K562 (cell line): ENCODE results near the gene SCFD2. TPM values are rescaled to one million over a fixed set of nuclear protein-coding genes. Genes with fewer than 3 reads are reported as not detected.

Experiments
- ATAC-seq: fragments of 200-7000 bp; cut with Tn5 transposase; 3 replicates; pipeline ENCODE4 v1.9.1; 2020; ENCODE audit warnings: moderate library complexity
- BruUV-seq: library from RNA; stranded (reverse); fragments of 400-500 nt; replicated peaks from 2 replicates; lab custom pipeline; 2021; lab: Mats Ljungman, UMichigan
- CTCF ChIA-PET: fragments of 300-600 bp; formaldehyde crosslinking; extraction: SDS; loops from one replicate; lab custom pipeline; 2021; ENCODE audit warnings: low intra/inter-chr PET ratio; lab: Yijun Ruan, JAX
- POLR2A ChIA-PET: fragments of 300-600, 350-650 bp; sonication (Branson Sonifier 250); formaldehyde crosslinking; extraction: SDS; loops from one replicate; lab custom pipeline; 2021; ENCODE audit warnings: antibody characterized with exemption, inconsistent platforms; lab: Yijun Ruan, JAX
- DNase-seq, 4 experiments: peaks; one replicate each; pipeline versions ENCODE4 v3.0.0 to v3.0.0-alpha.2; 2011 to 2018; ENCODE audit warnings: low spot score in 3 of 4, mixed read lengths in 3 of 4; ENCODE audit errors: extremely low read depth in 1 of 4
- FAIRE-seq: peaks from 2 replicates; lab custom pipeline; 2011; peaks lifted over from hg19 to GRCh38; lab: Jason Lieb, UNC
- H2AFZ ChIP-seq: 2 replicates; pipeline ENCODE4 v1.6.0; 2011; ENCODE audit warnings: low read depth, low read length, control low read depth, inconsistent platforms
- H3K27ac ChIP-seq: fragments of 200-600 bp; 3 replicates; pipeline ENCODE4 v1.8.0; 2011; ENCODE audit warnings: low read depth, mild to moderate bottlenecking, control low read depth, inconsistent platforms, low read length, moderate library complexity, mixed read lengths; ENCODE audit errors: extremely low read depth
- H3K27me3 ChIP-seq, 2 experiments: fragments of 300-600 bp in 1 of 2; 2 replicates in 1 of 2; 3 replicates in 1 of 2; pipeline versions ENCODE4 v1.6.0 to v1.8.0; 2011; ENCODE audit warnings: inconsistent platforms in 2 of 2, low read length in 2 of 2, mild to moderate bottlenecking in 1 of 2, mixed read lengths in 1 of 2, moderate library complexity in 1 of 2; ENCODE audit not compliant: control insufficient read depth in 2 of 2, insufficient read depth in 2 of 2
- H3K36me3 ChIP-seq: fragments of 300-600 bp; 3 replicates; pipeline ENCODE4 v1.8.0; 2011; ENCODE audit warnings: mild to moderate bottlenecking, low read length, inconsistent platforms; ENCODE audit not compliant: control insufficient read depth, insufficient read depth
- H3K4me1 ChIP-seq, 2 experiments: fragments of 200-600 bp in 1 of 2; replicated peaks in 1 of 2; 2 replicates in 1 of 2; 3 replicates in 1 of 2; pipeline versions ENCODE4 v1.5.1 to v1.8.0; 2011; ENCODE audit warnings: inconsistent platforms in 2 of 2, low read length in 2 of 2, mild to moderate bottlenecking in 1 of 2, mixed read lengths in 1 of 2, moderate library complexity in 1 of 2; ENCODE audit not compliant: control insufficient read depth in 2 of 2, insufficient read depth in 2 of 2
- H3K4me2 ChIP-seq: 2 replicates; pipeline ENCODE4 v1.6.1; 2011; ENCODE audit warnings: low read length, control low read depth, inconsistent platforms, mixed read lengths; ENCODE audit not compliant: insufficient read depth
- H3K4me3 ChIP-seq: fragments of 200-600 bp; sonication (generic), shearing (Covaris generic); 2 replicates; pipeline ENCODE4 v1.5.1; 2016; ENCODE audit warnings: control low read depth, inconsistent platforms
- H3K79me2 ChIP-seq: fragments of 200-600 bp; 3 replicates; pipeline ENCODE4 v1.8.0; 2011; ENCODE audit warnings: low read length, inconsistent platforms; ENCODE audit not compliant: control insufficient read depth, insufficient read depth
- H3K9ac ChIP-seq, 2 experiments: 2 replicates each; pipeline versions ENCODE4 v1.6.0 to v1.6.1; 2011; ENCODE audit warnings: low read depth in 2 of 2, low read length in 2 of 2, control low read depth in 1 of 2, inconsistent platforms in 1 of 2, mild to moderate bottlenecking in 1 of 2, mixed read lengths in 1 of 2; ENCODE audit not compliant: insufficient read depth in 1 of 2
- H3K9me1 ChIP-seq: one replicate; pipeline ENCODE4 v1.6.0; 2011; ENCODE audit warnings: inconsistent platforms, mild to moderate bottlenecking, low read length, moderate library complexity; ENCODE audit not compliant: control insufficient read depth, insufficient read depth
- H3K9me3 ChIP-seq: replicated peaks from 2 replicates; pipeline ENCODE4 v1.5.1; 2011; ENCODE audit warnings: low read depth, low read length, inconsistent platforms; ENCODE audit not compliant: control insufficient read depth, insufficient read depth
- H4K20me1 ChIP-seq: replicated peaks from 2 replicates; pipeline ENCODE4 v1.6.1; 2011; ENCODE audit warnings: low read length, inconsistent platforms, mixed read lengths; ENCODE audit not compliant: control insufficient read depth, insufficient read depth
- CREB3L1 ChIP-seq: fragments of 450-650 bp; IDR thresholded peaks from 2 replicates; pipeline ENCODE4 v1.6.1; 2014; ENCODE audit warnings: low read depth, mild to moderate bottlenecking, moderate library complexity, borderline replicate concordance
- CTBP1 ChIP-seq: fragments of 450-650 bp; IDR thresholded peaks from 2 replicates; pipeline ENCODE4 v1.6.1; 2016; ENCODE audit warnings: borderline replicate concordance
- DPF2 ChIP-seq: fragments of 450-650 bp; IDR thresholded peaks from 2 replicates; pipeline ENCODE4 v1.6.1; 2016
- HMGXB4 ChIP-seq: sonication (generic); formaldehyde crosslinking; IDR thresholded peaks from 2 replicates; pipeline ENCODE4 v1.8.1; 2023; ENCODE audit warnings: mild to moderate bottlenecking, missing genetic modification reagents
- KHSRP ChIP-seq: fragments of 450-650 bp; IDR thresholded peaks from 2 replicates; pipeline ENCODE4 v1.6.1; 2017
- NCOA2 ChIP-seq, 2 experiments: fragments of 450-650 bp; IDR thresholded peaks; 2 replicates each; pipeline ENCODE4 v1.6.1; 2018; ENCODE audit warnings: mild to moderate bottlenecking in 2 of 2, moderate library complexity in 1 of 2; ENCODE audit not compliant: partially characterized antibody in 2 of 2
- NFIC ChIP-seq: fragments of 450-650 bp; IDR thresholded peaks from 2 replicates; pipeline ENCODE4 v1.6.1; 2017; ENCODE audit warnings: mild to moderate bottlenecking, inconsistent platforms
- RBM15 ChIP-seq: fragments of 200-400 bp; formaldehyde crosslinking; IDR thresholded peaks from 2 replicates; pipeline ENCODE4 v1.6.1; 2018; ENCODE audit warnings: mild to moderate bottlenecking, low read length, moderate library complexity; ENCODE audit not compliant: insufficient read depth
- RFX1 ChIP-seq: fragments of 450-650 bp; IDR thresholded peaks from 2 replicates; pipeline ENCODE4 v1.6.1; 2016; ENCODE audit warnings: mild to moderate bottlenecking, moderate library complexity
- SMARCE1 ChIP-seq: fragments of 450-650 bp; IDR thresholded peaks from 2 replicates; pipeline ENCODE4 v1.7.1; 2016; ENCODE audit warnings: mild to moderate bottlenecking
- SRSF1 ChIP-seq: fragments of 200-400 bp; formaldehyde crosslinking; IDR thresholded peaks from 2 replicates; pipeline ENCODE4 v1.6.1; 2017; ENCODE audit warnings: mild to moderate bottlenecking, low read depth, low read length, moderate library complexity
- XRCC4 ChIP-seq: IDR thresholded peaks from one replicate; pipeline ENCODE4 v1.6.1; 2011; ENCODE audit not compliant: insufficient read depth, insufficient read length; ENCODE audit errors: extremely low read depth
- ZNF239 ChIP-seq: fragments of 250-450 bp; sonication (Bioruptor Pico); IDR thresholded peaks from 2 replicates; pipeline ENCODE4 v1.4.0; 2020; ENCODE audit warnings: mild to moderate bottlenecking
- ZNF76 ChIP-seq: fragments of 250-450 bp; sonication (Bioruptor Pico); IDR thresholded peaks from 2 replicates; pipeline ENCODE4 v1.4.0; 2020; ENCODE audit warnings: mild to moderate bottlenecking, moderate library complexity, borderline replicate concordance
- WGBS: fragments of 100-300 bp; shearing (Covaris generic); methylation state at CpG from one replicate; pipeline ENCODE4 v1.1.6; 2016; ENCODE audit warnings: low coverage, mixed read lengths; ENCODE audit not compliant: insufficient coverage; ENCODE audit errors: missing lambda C conversion rate; 5-methylcytosine and 5-hydroxymethylcytosine counted together
- in situ Hi-C: fragments of 300-500 bp; cut with MboI; formaldehyde crosslinking; loops from 4 replicates; pipeline ENCODE4 v1.15.0; 2018; ENCODE audit warnings: inconsistent platforms, mixed read lengths
- intact Hi-C: fragments of 100-400 bp; cut with micrococcal nuclease; formaldehyde crosslinking; loops from 2 replicates; pipeline ENCODE4 v1.14.2; 2022
- polyA plus RNA-seq, 8 experiments: library from polyadenylated mRNA; depleted of rRNA in 4 of 8; stranded (reverse) in 5 of 8; unstranded in 3 of 8; fragments of >200 nt; fragmentation: Nextera tagmentation in 2 of 8; fragmentation: Illumina TruSeq in 1 of 8; extraction: Ambion mirVana in 2 of 8; extraction: Trizol in 1 of 8; gene quantifications; 2 replicates each; pipeline versions ENCODE4 v1.2.1 to v1.2.3, GENCODE V29; 2011 to 2014; ENCODE audit warnings: inconsistent platforms in 1 of 8, missing spikeins in 1 of 8
- total RNA-seq, 7 experiments: library from RNA; depleted of rRNA in 6 of 7; stranded (reverse); fragments of >200 nt in 6 of 7; fragmentation: Illumina TruSeq in 2 of 7; extraction: Trizol in 2 of 7; gene quantifications; 2 replicates each; pipeline versions ENCODE4 v1.2.1 to v1.2.3, GENCODE V29; 2011 to 2021; ENCODE audit warnings: low replicate concordance in 1 of 7
- TF ChIP-seq, protein P1 (sequence below): sonication (generic); formaldehyde crosslinking; IDR thresholded peaks from 2 replicates; pipeline ENCODE4 v1.8.0; 2023; ENCODE audit warnings: mild to moderate bottlenecking, missing genetic modification reagents

The SCFD2 gene
- total and polyA plus RNA-seq, 9 of the 15 experiments (the other 6 are each of a cell fraction or from before 2014, with no cell fraction given) = 5.7 to 30.3 (median 22.8) TPM

DNA sequence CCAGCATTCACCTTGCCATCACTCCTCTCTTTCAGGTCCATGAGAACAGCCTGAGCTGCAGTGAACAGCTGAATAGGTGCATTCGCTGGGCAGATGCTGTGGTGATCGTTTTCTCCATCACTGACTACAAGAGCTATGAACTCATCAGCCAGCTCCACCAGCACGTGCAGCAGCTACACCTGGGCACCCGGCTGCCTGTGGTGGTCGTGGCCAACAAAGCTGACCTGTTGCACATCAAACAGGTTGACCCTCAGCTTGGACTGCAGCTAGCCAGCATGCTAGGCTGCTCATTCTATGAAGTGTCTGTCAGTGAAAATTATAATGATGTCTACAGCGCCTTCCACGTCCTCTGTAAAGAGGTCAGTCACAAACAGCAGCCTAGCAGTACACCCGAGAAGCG, 500.6 kb downstream of the SCFD2 start (continued):
- TF ChIP-seq, protein P1, sequence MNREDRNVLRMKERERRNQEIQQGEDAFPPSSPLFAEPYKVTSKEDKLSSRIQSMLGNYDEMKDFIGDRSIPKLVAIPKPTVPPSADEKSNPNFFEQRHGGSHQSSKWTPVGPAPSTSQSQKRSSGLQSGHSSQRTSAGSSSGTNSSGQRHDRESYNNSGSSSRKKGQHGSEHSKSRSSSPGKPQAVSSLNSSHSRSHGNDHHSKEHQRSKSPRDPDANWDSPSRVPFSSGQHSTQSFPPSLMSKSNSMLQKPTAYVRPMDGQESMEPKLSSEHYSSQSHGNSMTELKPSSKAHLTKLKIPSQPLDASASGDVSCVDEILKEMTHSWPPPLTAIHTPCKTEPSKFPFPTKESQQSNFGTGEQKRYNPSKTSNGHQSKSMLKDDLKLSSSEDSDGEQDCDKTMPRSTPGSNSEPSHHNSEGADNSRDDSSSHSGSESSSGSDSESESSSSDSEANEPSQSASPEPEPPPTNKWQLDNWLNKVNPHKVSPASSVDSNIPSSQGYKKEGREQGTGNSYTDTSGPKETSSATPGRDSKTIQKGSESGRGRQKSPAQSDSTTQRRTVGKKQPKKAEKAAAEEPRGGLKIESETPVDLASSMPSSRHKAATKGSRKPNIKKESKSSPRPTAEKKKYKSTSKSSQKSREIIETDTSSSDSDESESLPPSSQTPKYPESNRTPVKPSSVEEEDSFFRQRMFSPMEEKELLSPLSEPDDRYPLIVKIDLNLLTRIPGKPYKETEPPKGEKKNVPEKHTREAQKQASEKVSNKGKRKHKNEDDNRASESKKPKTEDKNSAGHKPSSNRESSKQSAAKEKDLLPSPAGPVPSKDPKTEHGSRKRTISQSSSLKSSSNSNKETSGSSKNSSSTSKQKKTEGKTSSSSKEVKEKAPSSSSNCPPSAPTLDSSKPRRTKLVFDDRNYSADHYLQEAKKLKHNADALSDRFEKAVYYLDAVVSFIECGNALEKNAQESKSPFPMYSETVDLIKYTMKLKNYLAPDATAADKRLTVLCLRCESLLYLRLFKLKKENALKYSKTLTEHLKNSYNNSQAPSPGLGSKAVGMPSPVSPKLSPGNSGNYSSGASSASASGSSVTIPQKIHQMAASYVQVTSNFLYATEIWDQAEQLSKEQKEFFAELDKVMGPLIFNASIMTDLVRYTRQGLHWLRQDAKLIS (CRISPR knock-in tag) = no peak
- TF ChIP-seq CTBP1 (no peak), KHSRP (no peak), NCOA2 (IDR thresholded peaks at IDR 0.05; ENCODE audit: partially characterized antibody in 2 of 2) (no peak)

GRCh38 chr4:52864793-52865192, 501.1 kb downstream of the SCFD2 start:
- no peaks in the 10 kb centered on the region for H3K79me2 ChIP-seq
- H3K4me1 ChIP-seq = peaks cover 6 to 23% of the 10 kb centered on the region in 2 experiments; a peak in 4 of 5 replicates
- BruUV-seq = no TSS peak
- WGBS = 43% methylated on average over 4 of the region's 5 CpGs
- CTCF ChIA-PET = no interaction called here
- intact Hi-C loops (loop anchor here (5.0 kb wide), 1 partner anchor 152 kb away; no protein-coding TSS in a partner anchor), in situ Hi-C loops (no loop called here)
- no peaks in the 10 kb centered on the region for H3K9me1 ChIP-seq
- peaks cover 2 to 6% of the 10 kb centered on the region in 2 experiments; a peak in 3 of 5 replicates for H3K27me3 ChIP-seq
- FAIRE-seq = no peak
- H3K9me3 ChIP-seq = no peaks in the 10 kb centered on the region
- no peaks in the 10 kb centered on the region; the same call in 2 of the 3 replicates for H3K36me3 ChIP-seq
- DNase-seq = no peak
- H3K27ac ChIP-seq = no peak overlapping the region
- no peak for ATAC-seq
- H3K9ac ChIP-seq = no peak overlapping the region
- no peak overlapping the region for H3K4me2 ChIP-seq
- POLR2A ChIA-PET = interaction anchor here (0.7 to 1.3 kb wide), 3 partner anchors 16 to 272 kb away, joined by 3 to 5 read pairs (median 3); no protein-coding TSS in a partner anchor
- no peak overlapping the region for H3K4me3 ChIP-seq
- H4K20me1 ChIP-seq = no peaks in the 10 kb centered on the region
- no peak overlapping the region for H2AFZ ChIP-seq
- TF ChIP-seq RBM15 (no peak), ZNF239 (no peak), ZNF76 (CRISPR knock-in tag) (no peak), HMGXB4 (CRISPR knock-in tag) (no peak), NFIC (no peak), SRSF1 (no peak), CREB3L1 (no peak), SMARCE1 (no peak), RFX1 (no peak), XRCC4 (no peak), DPF2 (no peak)
